AG09319 (cell line): ENCODE data around the gene ARL11.
A peak's percentile ranks its signal among the peaks of the same experiment; 100 is the strongest.

ENCODE experiments used
- DNase-seq: peaks from one replicate; pipeline ENCODE4 v3.0.0-alpha.2; 2010; ENCODE audit warnings: low read depth; ENCODE audit errors: extremely low read depth
- CTCF ChIP-seq: IDR thresholded peaks from 2 replicates; pipeline ENCODE4 v1.5.1; 2011; ENCODE audit warnings: low read depth, mild to moderate bottlenecking, inconsistent platforms, low read length, moderate library complexity

The ARL11 gene

GRCh38 chr13:49669735-49670309 lies 41.5 kb downstream of the ARL11 start:
- TF ChIP-seq CTCF = peak; percentile 69
- DNase-seq = peak; percentile 37

GRCh38 chr13:49670828-49671227 lies 42.5 kb downstream of the ARL11 start:
- TF ChIP-seq CTCF = no peak
- no peak for DNase-seq

- no peak for TF ChIP-seq CTCF
- DNase-seq = no peak
Measured at GRCh38 chr13:49676581-49677298, 48.4 kb downstream of the ARL11 start.

- DNase-seq = no peak
- no peak for TF ChIP-seq CTCF
Measured at GRCh38 chr13:49678191-49678914, 50.0 kb downstream of the ARL11 start.

GRCh38 chr13:49679246-49679645 lies 50.9 kb downstream of the ARL11 start:
- no peak for DNase-seq

GRCh38 chr13:49681842-49682435 lies 53.6 kb downstream of the ARL11 start:
- no peak for TF ChIP-seq CTCF
- no peak for DNase-seq

More at GRCh38 chr13:49679246-49679645, 50.9 kb downstream of the ARL11 start:
- TF ChIP-seq CTCF = peak; percentile 17
